CD8-positive, alpha-beta memory T cell (primary cell): ENCODE data around the gene SELE. TPM values are rescaled to one million over a fixed set of nuclear protein-coding genes. Genes with fewer than 3 reads are reported as not detected.

ENCODE experiments used
- CTCF ChIA-PET: fragments of 350-600 bp; sonication (Branson Sonifier 250); formaldehyde crosslinking; loops from one replicate; lab custom pipeline; 2021; ENCODE audit warnings: antibody characterized with exemption; lab: Charles Lee
- POLR2A ChIA-PET: fragments of 350-600 bp; sonication (Branson Sonifier 250); formaldehyde crosslinking; loops from one replicate; lab custom pipeline; 2021; ENCODE audit warnings: antibody characterized with exemption; lab: Charles Lee
- DNase-seq, 5 donors: peaks; one replicate each; pipeline versions ENCODE4 v3.0.0 to v3.0.0-alpha.2; 2020 to 2022; ENCODE audit warnings: mixed read lengths in 1 of 5
- H3K27ac ChIP-seq: one replicate; pipeline ENCODE4 v1.7.0; 2013; ENCODE audit warnings: low read depth, mild to moderate bottlenecking, low read length, moderate library complexity
- H3K27me3 ChIP-seq: 2 replicates; pipeline ENCODE4 v1.7.0; 2013; ENCODE audit warnings: low read length, mild to moderate bottlenecking; ENCODE audit not compliant: insufficient read depth, poor library complexity, severe bottlenecking
- H3K36me3 ChIP-seq: 2 replicates; pipeline ENCODE4 v1.7.0; 2013; ENCODE audit warnings: mild to moderate bottlenecking, low read length, moderate library complexity; ENCODE audit not compliant: insufficient read depth
- H3K4me1 ChIP-seq: 2 replicates; pipeline ENCODE4 v1.7.0; 2013; ENCODE audit warnings: mild to moderate bottlenecking, low read length, moderate library complexity; ENCODE audit not compliant: insufficient read depth
- H3K4me3 ChIP-seq: 2 replicates; pipeline ENCODE4 v1.7.0; 2013; ENCODE audit warnings: mild to moderate bottlenecking, low read length
- H3K9me3 ChIP-seq: 2 replicates; pipeline ENCODE4 v1.7.0; 2013; ENCODE audit warnings: mild to moderate bottlenecking, low read length
- H3K27ac Mint-ChIP-seq, 8 donors: one replicate each; pipeline ENCODE4 v1.8.0; 2020 to 2021; ENCODE audit warnings: mixed read lengths in 8 of 8, mild to moderate bottlenecking in 6 of 8, inconsistent platforms in 3 of 8, moderate library complexity in 3 of 8
- H3K27me3 Mint-ChIP-seq, 2 donors: one replicate each; pipeline ENCODE4 v1.8.0; 2020 to 2021; ENCODE audit warnings: mixed read lengths in 2 of 2, mild to moderate bottlenecking in 1 of 2, moderate library complexity in 1 of 2
- H3K36me3 Mint-ChIP-seq, 3 donors: one replicate each; pipeline ENCODE4 v1.8.0; 2020 to 2021; ENCODE audit warnings: mixed read lengths in 3 of 3, inconsistent platforms in 1 of 3, mild to moderate bottlenecking in 1 of 3
- H3K4me1 Mint-ChIP-seq, 3 donors: one replicate each; pipeline ENCODE4 v1.8.0; 2020 to 2021; ENCODE audit warnings: mixed read lengths in 3 of 3, inconsistent platforms in 1 of 3, mild to moderate bottlenecking in 1 of 3
- H3K4me3 Mint-ChIP-seq, 7 donors: one replicate each; pipeline ENCODE4 v1.8.0; 2020 to 2021; ENCODE audit warnings: mixed read lengths in 7 of 7, mild to moderate bottlenecking in 6 of 7, moderate library complexity in 4 of 7, inconsistent platforms in 2 of 7
- H3K9me3 Mint-ChIP-seq, 5 donors: one replicate each; pipeline ENCODE4 v1.8.0; 2020 to 2022; ENCODE audit warnings: mixed read lengths in 5 of 5, mild to moderate bottlenecking in 3 of 5, moderate library complexity in 2 of 5, inconsistent platforms in 1 of 5
- polyA plus RNA-seq: library from polyadenylated mRNA; unstranded; fragments of 300-500 nt; fragmentation: Illumina TruSeq; gene quantifications from one replicate; pipeline ENCODE4 v1.2.3, GENCODE V29; 2021
- total RNA-seq, 2 experiments: library from RNA; stranded (reverse); gene quantifications; one replicate each; pipeline ENCODE4 v1.2.3, GENCODE V29; 2021

Gene SELE
- not detected for total RNA-seq
- polyA plus RNA-seq: 0.06 TPM

GRCh38 chr1:169733924-169734323 lies at the start of gene SELE:
SELE (minus strand) TSS chr1:169734079; CDS start chr1:169733612, 467 bp downstream.
- no peaks in the 10 kb centered on the region for H3K36me3 ChIP-seq
- Mint-ChIP-seq H3K36me3 (peaks cover 0 to 4% (median 0%) of the 10 kb centered on the region in 3 donors), H3K27me3 (peaks cover 13 to 56% of the 10 kb centered on the region in 2 donors), H3K4me3 (no peak within 1 kb of the TSS), H3K9me3 (no peaks in the 10 kb centered on the region), H3K4me1 (no peaks in the 10 kb centered on the region), H3K27ac (no peak within 1 kb of the TSS)
- H3K27ac ChIP-seq: no peak within 1 kb of the TSS
- H3K4me3 ChIP-seq: no peak within 1 kb of the TSS
- POLR2A ChIA-PET: no interaction called here
- no peaks in the 10 kb centered on the region for H3K9me3 ChIP-seq
- no peak for DNase-seq
- CTCF ChIA-PET: no interaction called here
- H3K27me3 ChIP-seq: no peaks in the 10 kb centered on the region
- no peaks in the 10 kb centered on the region for H3K4me1 ChIP-seq

- Mint-ChIP-seq H3K9me3 (no peaks in the 10 kb centered on the region), H3K4me1 (no peaks in the 10 kb centered on the region), H3K36me3 (peaks cover 0 to 3% (median 0%) of the 10 kb centered on the region in 3 donors), H3K27ac (no peak overlapping the region), H3K27me3 (peaks cover 35 to 57% of the 10 kb centered on the region in 2 donors), H3K4me3 (no peak overlapping the region)
- ChIA-PET POLR2A (no interaction called here), CTCF (no interaction called here)
- H3K27me3 ChIP-seq: no peaks in the 10 kb centered on the region
- H3K27ac ChIP-seq: no peak overlapping the region
- H3K4me1 ChIP-seq: no peaks in the 10 kb centered on the region
- no peaks in the 10 kb centered on the region for H3K36me3 ChIP-seq
- no peak overlapping the region for H3K4me3 ChIP-seq
- H3K9me3 ChIP-seq: no peaks in the 10 kb centered on the region
- DNase-seq: no peak
Observed at GRCh38 chr1:169782596-169782995, 48.7 kb upstream of the SELE start.

GRCh38 chr1:169779970-169780369 lies 46.1 kb upstream of the SELE start:
- POLR2A ChIA-PET: no interaction called here
- no peak overlapping the region for H3K4me3 ChIP-seq

GRCh38 chr1:169779150-169779549 lies 45.3 kb upstream of the SELE start:
- Mint-ChIP-seq H3K4me3 (no peak overlapping the region), H3K27ac (peak overlapping the region in 1 of 8 donors; percentile 17), H3K9me3 (no peaks in the 10 kb centered on the region), H3K4me1 (no peaks in the 10 kb centered on the region), H3K36me3 (no peaks in the 10 kb centered on the region), H3K27me3 (peaks cover 21 to 28% of the 10 kb centered on the region in 2 donors)
- no peak overlapping the region for H3K4me3 ChIP-seq
- H3K27ac ChIP-seq: no peak overlapping the region
- no peaks in the 10 kb centered on the region for H3K4me1 ChIP-seq
- CTCF ChIA-PET: no interaction called here
- H3K9me3 ChIP-seq: no peaks in the 10 kb centered on the region
- DNase-seq: no peak
- no peaks in the 10 kb centered on the region for H3K36me3 ChIP-seq
- POLR2A ChIA-PET: no interaction called here
- no peaks in the 10 kb centered on the region for H3K27me3 ChIP-seq

More at GRCh38 chr1:169779970-169780369, 46.1 kb upstream of the SELE start:
- CTCF ChIA-PET: no interaction called here
- Histone ChIP-seq H3K27me3 (no peaks in the 10 kb centered on the region), H3K27ac (no peak overlapping the region), H3K4me1 (no peaks in the 10 kb centered on the region), H3K36me3 (no peaks in the 10 kb centered on the region), H3K9me3 (no peaks in the 10 kb centered on the region)
- no peak for DNase-seq
- Mint-ChIP-seq H3K9me3 (no peaks in the 10 kb centered on the region), H3K27ac (no peak overlapping the region), H3K4me1 (no peaks in the 10 kb centered on the region), H3K4me3 (no peak overlapping the region), H3K27me3 (peaks cover 29 to 36% of the 10 kb centered on the region in 2 donors), H3K36me3 (peaks cover 0 to 3% (median 0%) of the 10 kb centered on the region in 3 donors)

GRCh38 chr1:169776440-169776839 lies 42.6 kb upstream of the SELE start:
- Mint-ChIP-seq H3K4me1 (no peaks in the 10 kb centered on the region), H3K4me3 (no peak overlapping the region), H3K27me3 (peaks cover 2 to 5% of the 10 kb centered on the region in 2 donors), H3K9me3 (no peaks in the 10 kb centered on the region), H3K36me3 (no peaks in the 10 kb centered on the region), H3K27ac (peak overlapping the region in 1 of 8 donors; percentile 58)
- ChIA-PET POLR2A (no interaction called here), CTCF (no interaction called here)
- H3K4me1 ChIP-seq: no peaks in the 10 kb centered on the region
- H3K27me3 ChIP-seq: no peaks in the 10 kb centered on the region
- no peak overlapping the region for H3K4me3 ChIP-seq
- DNase-seq: no peak
- H3K9me3 ChIP-seq: no peaks in the 10 kb centered on the region
- no peaks in the 10 kb centered on the region for H3K36me3 ChIP-seq
- H3K27ac ChIP-seq: no peak overlapping the region

- H3K27me3 ChIP-seq: no peaks in the 10 kb centered on the region
- no peaks in the 10 kb centered on the region for H3K9me3 Mint-ChIP-seq
- peaks cover 4 to 5% of the 10 kb centered on the region in 2 donors for H3K27me3 Mint-ChIP-seq
- no peak overlapping the region for H3K27ac ChIP-seq
- no peak overlapping the region for H3K27ac Mint-ChIP-seq
- no peak for DNase-seq
- ChIA-PET CTCF (no interaction called here), POLR2A (no interaction called here)
- peaks cover 0 to 1% (median 0%) of the 10 kb centered on the region in 3 donors for H3K36me3 Mint-ChIP-seq
- no peaks in the 10 kb centered on the region for H3K36me3 ChIP-seq
- no peaks in the 10 kb centered on the region for H3K4me1 ChIP-seq
- no peaks in the 10 kb centered on the region for H3K4me1 Mint-ChIP-seq
- H3K4me3 ChIP-seq: no peak overlapping the region
- peak overlapping the region in 1 of 7 donors; percentile 19 for H3K4me3 Mint-ChIP-seq
- no peaks in the 10 kb centered on the region for H3K9me3 ChIP-seq
Observed at GRCh38 chr1:169768161-169768560, 34.3 kb upstream of the SELE start.

- ChIA-PET POLR2A (no interaction called here), CTCF (no interaction called here)
- H3K9me3 ChIP-seq: no peaks in the 10 kb centered on the region
- DNase-seq: no peak
- H3K27ac ChIP-seq: no peak overlapping the region
- Mint-ChIP-seq H3K36me3 (peaks cover 0 to 1% (median 0%) of the 10 kb centered on the region in 3 donors), H3K27ac (no peak overlapping the region), H3K4me1 (no peaks in the 10 kb centered on the region), H3K4me3 (no peak overlapping the region), H3K27me3 (peaks cover 5 to 9% of the 10 kb centered on the region in 2 donors), H3K9me3 (no peaks in the 10 kb centered on the region)
- no peak overlapping the region for H3K4me3 ChIP-seq
- H3K36me3 ChIP-seq: no peaks in the 10 kb centered on the region
- H3K4me1 ChIP-seq: no peaks in the 10 kb centered on the region
- H3K27me3 ChIP-seq: no peaks in the 10 kb centered on the region
Observed at GRCh38 chr1:169765580-169766331, 31.9 kb upstream of the SELE start.

GRCh38 chr1:169764919-169765318 lies 31.0 kb upstream of the SELE start:
- Histone ChIP-seq H3K4me1 (no peaks in the 10 kb centered on the region), H3K27ac (no peak overlapping the region), H3K27me3 (no peaks in the 10 kb centered on the region), H3K36me3 (no peaks in the 10 kb centered on the region), H3K4me3 (no peak overlapping the region), H3K9me3 (no peaks in the 10 kb centered on the region)
- Mint-ChIP-seq H3K9me3 (no peaks in the 10 kb centered on the region), H3K27ac (no peak overlapping the region), H3K27me3 (peaks cover 5 to 9% of the 10 kb centered on the region in 2 donors), H3K4me1 (no peaks in the 10 kb centered on the region), H3K36me3 (peaks cover 0 to 1% (median 0%) of the 10 kb centered on the region in 3 donors), H3K4me3 (no peak overlapping the region)
- ChIA-PET POLR2A (no interaction called here), CTCF (no interaction called here)
- DNase-seq: no peak
